Smooth muscle cell (in vitro differentiated cells): ENCODE measurements around the gene TMEM238. TPM values are rescaled to one million over a fixed set of nuclear protein-coding genes. Genes with fewer than 3 reads are reported as not detected.

Experiments used
- DNase-seq: peaks from one replicate; lab custom pipeline; 2025; ENCODE audit not compliant: unreplicated experiment; lab: John Stamatoyannopoulos, UW
- H2AFZ ChIP-seq: fragments of 200-600 bp; sonication (generic); 2 replicates; pipeline ENCODE4 v1.6.0; 2016; ENCODE audit warnings: antibody characterized with exemption, low read depth, mild to moderate bottlenecking
- H3F3A ChIP-seq: fragments of 200-600 bp; sonication (generic); 2 replicates; pipeline ENCODE4 v1.6.0; 2017; ENCODE audit warnings: antibody characterized with exemption, low read depth
- H3K27ac ChIP-seq: fragments of 200-600 bp; sonication (generic); 2 replicates; pipeline ENCODE4 v1.5.1; 2016; ENCODE audit warnings: low read depth, mild to moderate bottlenecking
- H3K27me3 ChIP-seq: fragments of 200-600 bp; sonication (generic); 2 replicates; pipeline ENCODE4 v1.6.1; 2016; ENCODE audit warnings: low read depth, mild to moderate bottlenecking
- H3K36me3 ChIP-seq: fragments of 200-600 bp; sonication (generic); 2 replicates; pipeline ENCODE4 v1.5.1; 2016; ENCODE audit warnings: low read depth
- H3K4me1 ChIP-seq: fragments of 200-600 bp; sonication (generic); 2 replicates; pipeline ENCODE4 v1.5.1; 2016; ENCODE audit warnings: low read depth
- H3K4me2 ChIP-seq: fragments of 200-600 bp; sonication (generic); 2 replicates; pipeline ENCODE4 v1.6.0; 2016; ENCODE audit warnings: mild to moderate bottlenecking
- H3K4me3 ChIP-seq: fragments of 200-600 bp; sonication (generic); 2 replicates; pipeline ENCODE4 v1.5.1; 2016; ENCODE audit warnings: mild to moderate bottlenecking
- H3K79me2 ChIP-seq: fragments of 200-600 bp; sonication (generic); 2 replicates; pipeline ENCODE4 v1.6.0; 2016; ENCODE audit warnings: low read depth, mild to moderate bottlenecking
- H3K9ac ChIP-seq: fragments of 200-600 bp; sonication (generic); 2 replicates; pipeline ENCODE4 v1.6.0; 2016; ENCODE audit warnings: low read depth
- H3K9me3 ChIP-seq: fragments of 200-600 bp; sonication (generic); replicated peaks from 2 replicates; pipeline ENCODE4 v1.5.1; 2016; ENCODE audit warnings: low read depth
- H4K20me1 ChIP-seq: fragments of 200-600 bp; sonication (generic); 2 replicates; pipeline ENCODE4 v1.6.0; 2016; ENCODE audit warnings: low read depth
- CTCF ChIP-seq: fragments of 200-600 bp; sonication (generic); IDR thresholded peaks from 2 replicates; pipeline ENCODE4 v1.5.1; 2017; ENCODE audit warnings: borderline replicate concordance, mild to moderate bottlenecking, antibody characterized with exemption; ENCODE audit not compliant: insufficient read depth, poor library complexity, severe bottlenecking
- WGBS: methylation state at CpG from one replicate; pipeline ENCODE4 v1.1.7; 2016; ENCODE audit warnings: low lambda C conversion rate; 5-methylcytosine and 5-hydroxymethylcytosine counted together
- polyA plus RNA-seq: library from polyadenylated mRNA; unstranded; fragments of >200 nt; fragmentation: Nextera tagmentation; extraction: Ambion mirVana; gene quantifications from 2 replicates; pipeline ENCODE4 v1.2.1, GENCODE V29; 2016
- total RNA-seq: library from RNA; depleted of rRNA; stranded (reverse); fragments of >200 nt; gene quantifications from 2 replicates; pipeline ENCODE4 v1.2.3, GENCODE V29; 2014

TMEM238 gene
- total and polyA plus RNA-seq, 2 experiments from 2014 or later = 2.6 to 3.3 TPM

- TF ChIP-seq CTCF = no peak
- no peak overlapping the region for H2AFZ ChIP-seq
- H3K36me3 ChIP-seq = no peaks in the 10 kb centered on the region
- WGBS = 40% methylated on average over 13 of the region's 13 CpGs
- H3K4me1 ChIP-seq = no peaks in the 10 kb centered on the region
- H3K9me3 ChIP-seq = no peaks in the 10 kb centered on the region
- H3K27ac ChIP-seq = no peak overlapping the region
- H3K4me2 ChIP-seq = no peak overlapping the region
- H3K4me3 ChIP-seq = no peak overlapping the region
- no peaks in the 10 kb centered on the region for H3K79me2 ChIP-seq
- H3K27me3 ChIP-seq = peaks cover 20% of the 10 kb centered on the region
- H4K20me1 ChIP-seq = no peaks in the 10 kb centered on the region
- no peak for DNase-seq
- H3F3A ChIP-seq = no peaks in the 10 kb centered on the region
- H3K9ac ChIP-seq = no peak overlapping the region
Measured at GRCh38 chr19:55355213-55355821, 28.8 kb downstream of the TMEM238 start.

GRCh38 chr19:55354698-55355212 is 29.3 kb downstream of the TMEM238 start, which contains the start of gene COX6B2:
Gene COX6B2 (minus strand): TSS chr19:55354719. CDS start chr19:55354521, 198 bp downstream.
- H3K79me2 ChIP-seq = no peaks in the 10 kb centered on the region
- H3K27me3 ChIP-seq = peaks cover 20% of the 10 kb centered on the region
- no peak for DNase-seq
- no peak within 1 kb of the TSS for H2AFZ ChIP-seq
- no peaks in the 10 kb centered on the region for H3K9me3 ChIP-seq
- no peak for TF ChIP-seq CTCF
- WGBS = 3% methylated on average over 12 of the region's 43 CpGs
- peak within 1 kb of the TSS; percentile 56 for H3K4me3 ChIP-seq
- no peak within 1 kb of the TSS for H3K27ac ChIP-seq
- no peaks in the 10 kb centered on the region for H3K4me1 ChIP-seq
- H4K20me1 ChIP-seq = no peaks in the 10 kb centered on the region
- H3K4me2 ChIP-seq = peak within 1 kb of the TSS; percentile 91
- H3F3A ChIP-seq = no peaks in the 10 kb centered on the region
- H3K9ac ChIP-seq = no peak within 1 kb of the TSS
- H3K36me3 ChIP-seq = no peaks in the 10 kb centered on the region

- Histone ChIP-seq H3K27me3 (peaks cover 20% of the 10 kb centered on the region), H2AFZ (no peak overlapping the region), H3K36me3 (no peaks in the 10 kb centered on the region), H3K27ac (no peak overlapping the region), H3K9me3 (no peaks in the 10 kb centered on the region), H3K9ac (no peak overlapping the region), H3K4me2 (peak overlapping the region; percentile 91), H3K79me2 (no peaks in the 10 kb centered on the region), H3K4me1 (no peaks in the 10 kb centered on the region), H3K4me3 (peak overlapping the region; percentile 56), H4K20me1 (no peaks in the 10 kb centered on the region), H3F3A (no peaks in the 10 kb centered on the region)
- whole genome bisulfite sequencing = 3% methylated on average over 43 of the region's 72 CpGs
- TF ChIP-seq CTCF = no peak
- peak; percentile 71 for DNase-seq
Measured at GRCh38 chr19:55353803-55354697, 30.0 kb downstream of the TMEM238 start.
